Colonic mucosa (tissue), 4 donors: ENCODE data around the gene ZNF407. TPM values are rescaled to one million over a fixed set of nuclear protein-coding genes. Genes with fewer than 3 reads are reported as not detected.

ENCODE experiments used
- DNase-seq: peaks from one replicate; pipeline ENCODE4 v3.0.0-alpha.2; 2020
- H3K27ac ChIP-seq: fragments of 200-600 bp; one replicate; pipeline ENCODE4 v1.8.0; 2021
- H3K27me3 ChIP-seq: fragments of 200-600 bp; one replicate; pipeline ENCODE4 v1.8.0; 2021
- H3K36me3 ChIP-seq: fragments of 200-600 bp; one replicate; pipeline ENCODE4 v1.8.0; 2021
- H3K4me1 ChIP-seq: fragments of 200-600 bp; one replicate; pipeline ENCODE4 v1.8.0; 2021; ENCODE audit warnings: mild to moderate bottlenecking
- H3K4me3 ChIP-seq: fragments of 200-600 bp; one replicate; pipeline ENCODE4 v1.8.0; 2021
- H3K9ac ChIP-seq, 2 donors: one replicate each; pipeline ENCODE4 v1.7.0; 2013; ENCODE audit warnings: control low read depth in 2 of 2, low read depth in 2 of 2, low read length in 2 of 2
- H3K9me3 ChIP-seq: fragments of 200-600 bp; one replicate; pipeline ENCODE4 v1.8.0; 2021
- intact Hi-C: fragments of 100-400 bp; cut with DNase I; formaldehyde crosslinking; loops from one replicate; pipeline ENCODE4 v1.14.1; 2022
- total RNA-seq, 2 donors: library from RNA; stranded (reverse); fragmentation: NEBNext Ultra II Directional in 1 of 2; extraction: Animal tissue kit (Norgen Biotek cat#: 25700) in 1 of 2; gene quantifications; one replicate each; pipeline ENCODE4 v1.2.1, GENCODE V29; 2021
- TF ChIP-seq, protein P1 (sequence below): fragments of 200-600 bp; IDR thresholded peaks from one replicate; pipeline ENCODE4 v1.8.0; 2022; ENCODE audit warnings: antibody characterized with exemption, mild to moderate bottlenecking
- donor health status: healthy.
- donor health status: DM: no; HTN: no; CAD: no.
- donor health status: DM: no; HTN: no; CAD: no.

Gene ZNF407
- total RNA-seq, 2 donors from 2014 or later: 8.1 to 13.1 TPM

DNA sequence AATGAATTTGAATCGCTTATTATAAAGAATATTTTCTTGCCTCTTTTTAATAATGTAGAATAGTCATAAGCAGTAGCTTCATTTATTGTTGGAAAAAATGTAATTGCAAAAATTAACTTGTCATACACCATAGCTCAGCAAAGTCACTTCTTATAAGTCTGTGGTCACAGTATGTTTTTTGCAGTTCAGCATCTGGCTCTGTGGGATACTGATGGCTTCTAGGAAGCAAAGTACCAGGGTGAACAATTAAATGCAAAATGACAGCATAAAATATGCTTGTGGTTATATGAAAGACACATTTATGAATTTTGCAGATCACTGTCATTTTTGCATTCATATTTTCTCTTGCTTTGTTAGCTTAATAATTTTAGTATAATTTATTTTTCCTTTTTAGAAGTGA lies 116.5 kb downstream of the ZNF407 start:
- TF ChIP-seq, protein P1, sequence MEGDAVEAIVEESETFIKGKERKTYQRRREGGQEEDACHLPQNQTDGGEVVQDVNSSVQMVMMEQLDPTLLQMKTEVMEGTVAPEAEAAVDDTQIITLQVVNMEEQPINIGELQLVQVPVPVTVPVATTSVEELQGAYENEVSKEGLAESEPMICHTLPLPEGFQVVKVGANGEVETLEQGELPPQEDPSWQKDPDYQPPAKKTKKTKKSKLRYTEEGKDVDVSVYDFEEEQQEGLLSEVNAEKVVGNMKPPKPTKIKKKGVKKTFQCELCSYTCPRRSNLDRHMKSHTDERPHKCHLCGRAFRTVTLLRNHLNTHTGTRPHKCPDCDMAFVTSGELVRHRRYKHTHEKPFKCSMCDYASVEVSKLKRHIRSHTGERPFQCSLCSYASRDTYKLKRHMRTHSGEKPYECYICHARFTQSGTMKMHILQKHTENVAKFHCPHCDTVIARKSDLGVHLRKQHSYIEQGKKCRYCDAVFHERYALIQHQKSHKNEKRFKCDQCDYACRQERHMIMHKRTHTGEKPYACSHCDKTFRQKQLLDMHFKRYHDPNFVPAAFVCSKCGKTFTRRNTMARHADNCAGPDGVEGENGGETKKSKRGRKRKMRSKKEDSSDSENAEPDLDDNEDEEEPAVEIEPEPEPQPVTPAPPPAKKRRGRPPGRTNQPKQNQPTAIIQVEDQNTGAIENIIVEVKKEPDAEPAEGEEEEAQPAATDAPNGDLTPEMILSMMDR: no peak

DNA sequence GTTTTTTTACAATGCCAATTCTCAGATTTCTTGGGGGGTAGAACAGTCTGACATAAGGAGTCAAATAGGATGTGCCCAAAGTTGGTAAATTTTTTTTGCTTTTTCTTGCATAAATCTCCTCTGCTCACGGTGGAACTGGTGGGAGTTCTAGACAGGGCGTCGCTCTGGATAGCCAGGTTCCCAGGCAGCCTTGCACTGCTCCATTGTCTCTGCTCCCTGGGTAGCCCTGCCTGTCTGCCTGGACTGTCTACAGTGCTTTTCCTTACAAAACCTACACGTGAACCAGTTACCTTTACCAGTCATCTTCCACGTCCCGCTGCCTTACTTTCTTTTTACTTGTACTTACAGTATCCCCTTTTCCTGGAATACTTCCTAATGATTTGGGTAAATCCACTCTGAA lies 117.1 kb downstream of the ZNF407 start:
- DNase-seq: no peak
- Histone ChIP-seq H3K4me3 (no peak overlapping the region), H3K9ac (no peak overlapping the region), H3K9me3 (no peaks in the 10 kb centered on the region), H3K36me3 (no peaks in the 10 kb centered on the region), H3K27me3 (no peaks in the 10 kb centered on the region), H3K4me1 (no peaks in the 10 kb centered on the region), H3K27ac (no peak overlapping the region)
- TF ChIP-seq, protein P1: no peak
- intact Hi-C loops: no loop called here

More for the DNA sequence above, 116.5 kb downstream of the ZNF407 start:
- no peaks in the 10 kb centered on the region for H3K36me3 ChIP-seq
- H3K27ac ChIP-seq: no peak overlapping the region
- no peaks in the 10 kb centered on the region for H3K27me3 ChIP-seq
- H3K9me3 ChIP-seq: no peaks in the 10 kb centered on the region
- no peaks in the 10 kb centered on the region for H3K4me1 ChIP-seq
- H3K4me3 ChIP-seq: no peak overlapping the region
- no peak overlapping the region for H3K9ac ChIP-seq
- intact Hi-C loops: no loop called here
- DNase-seq: no peak

DNA sequence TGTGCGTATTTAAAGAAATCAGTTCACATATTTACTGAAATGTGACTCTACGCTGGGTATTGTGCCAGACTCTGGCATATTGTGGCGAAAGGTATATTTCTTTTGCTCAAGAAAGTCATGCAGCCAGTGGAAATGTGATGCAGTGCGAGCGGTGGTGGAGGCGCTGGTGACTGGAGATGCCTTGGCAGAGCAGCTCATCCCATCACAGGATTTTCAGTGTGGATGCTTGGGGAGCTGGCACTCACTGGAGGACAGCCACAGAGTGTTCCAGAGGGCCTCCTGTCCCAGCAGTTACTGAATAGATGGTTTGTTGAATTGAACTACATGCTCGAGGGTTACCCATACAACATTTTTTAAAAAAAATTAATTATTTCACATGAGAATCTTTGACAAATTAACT lies 117.6 kb downstream of the ZNF407 start:
- intact Hi-C loops: no loop called here
- Histone ChIP-seq H3K27ac (no peak overlapping the region), H3K4me3 (no peak overlapping the region), H3K9me3 (no peaks in the 10 kb centered on the region), H3K9ac (no peak overlapping the region), H3K27me3 (no peaks in the 10 kb centered on the region), H3K36me3 (no peaks in the 10 kb centered on the region), H3K4me1 (no peaks in the 10 kb centered on the region)
- TF ChIP-seq, protein P1: no peak
- no peak for DNase-seq

DNA sequence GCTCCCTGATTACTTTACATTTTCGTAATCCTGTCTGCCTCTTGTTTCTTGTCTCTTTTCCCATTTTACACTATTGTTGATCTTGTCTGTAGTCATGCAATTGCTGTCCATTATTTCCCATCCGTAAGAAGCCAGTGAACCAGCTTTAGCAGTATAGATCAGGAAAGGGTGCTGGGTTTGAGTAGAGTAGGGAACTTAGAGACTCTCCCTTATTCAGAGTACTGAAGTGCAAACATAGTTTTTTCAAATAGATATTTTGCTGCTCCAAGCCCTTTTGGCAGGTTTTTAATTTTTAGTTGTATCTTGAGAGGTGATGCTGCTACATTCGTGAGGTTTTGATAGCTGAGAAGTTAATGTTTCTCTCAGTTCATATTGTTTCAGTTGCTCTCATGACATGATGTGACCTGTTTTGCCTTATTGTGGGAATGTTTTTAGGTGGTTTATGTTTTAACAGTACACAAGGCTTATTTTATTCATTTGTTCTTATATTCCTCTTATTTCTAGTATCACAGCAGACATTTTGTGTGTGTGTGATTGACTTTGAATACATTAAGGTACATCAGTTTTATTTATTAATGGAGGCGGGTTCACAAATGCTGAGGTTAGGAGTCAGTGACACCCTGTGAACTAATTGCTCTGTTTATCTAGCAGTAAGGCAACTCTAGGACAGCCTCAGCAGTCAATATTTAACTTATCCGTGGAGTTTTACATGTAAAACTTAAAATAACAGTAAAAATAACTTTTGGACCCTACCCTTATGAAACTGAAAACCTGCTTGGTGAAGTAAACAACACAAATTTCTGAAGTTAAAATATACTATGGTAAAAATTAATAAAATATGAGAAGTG lies 118.4 kb downstream of the ZNF407 start:
- H3K27ac ChIP-seq: no peak overlapping the region

DNA sequence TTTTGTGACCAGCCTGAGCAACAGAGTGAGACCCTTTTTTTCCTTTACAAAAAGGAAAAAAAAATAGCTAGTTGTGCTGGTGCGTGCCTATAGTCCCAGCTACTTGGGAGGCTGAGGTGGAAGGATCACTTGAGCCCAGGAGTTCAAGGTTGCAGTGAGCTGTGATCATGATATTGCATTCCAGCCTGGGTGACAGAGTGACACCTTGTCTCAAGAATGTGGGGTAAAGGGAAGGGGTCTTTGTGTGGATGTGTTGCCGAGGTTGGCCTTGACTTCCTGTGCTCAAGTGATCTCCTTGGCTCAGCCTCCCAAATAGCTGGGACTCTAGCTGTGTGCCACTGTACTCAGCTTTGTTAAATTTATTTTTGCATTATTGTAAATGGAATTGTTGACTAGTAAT lies 120.6 kb downstream of the ZNF407 start:
- TF ChIP-seq, protein P1: no peak
- intact Hi-C loops: no loop called here
- Histone ChIP-seq H3K4me1 (no peaks in the 10 kb centered on the region), H3K4me3 (no peak overlapping the region), H3K27me3 (no peaks in the 10 kb centered on the region), H3K9ac (no peak overlapping the region), H3K9me3 (no peaks in the 10 kb centered on the region), H3K36me3 (no peaks in the 10 kb centered on the region), H3K27ac (no peak overlapping the region)
- no peak for DNase-seq

More for the DNA sequence above, 118.4 kb downstream of the ZNF407 start:
- TF ChIP-seq, protein P1: no peak
- no peaks in the 10 kb centered on the region for H3K36me3 ChIP-seq
- H3K4me3 ChIP-seq: no peak overlapping the region
- no peak for DNase-seq
- no peaks in the 10 kb centered on the region for H3K27me3 ChIP-seq
- H3K9me3 ChIP-seq: no peaks in the 10 kb centered on the region
- intact Hi-C loops: no loop called here
- H3K4me1 ChIP-seq: no peaks in the 10 kb centered on the region
- H3K9ac ChIP-seq: no peak overlapping the region
